A549 (cell line): ENCODE data around the gene SERHL2.
"Not testable (repeated sequence)": the region's sequence is repeated elsewhere in the genome, so short reads cannot be mapped to it uniquely, and the experiment has no call there.

Experiments
- CTCF ChIP-seq: fragments of >200 bp; sonication (Bioruptor Twin); formaldehyde crosslinking; IDR thresholded peaks from 3 replicates; pipeline ENCODE4 v1.5.1; 2016
- E2F6 ChIP-seq: IDR thresholded peaks from 2 replicates; pipeline ENCODE4 v1.6.1; 2012; ENCODE audit warnings: low read depth, borderline replicate concordance
- JUN ChIP-seq, 2 experiments: fragments of >200 bp; sonication (Bioruptor Twin); formaldehyde crosslinking; IDR thresholded peaks; 2 replicates in 1 of 2; 3 replicates in 1 of 2; pipeline ENCODE4 v1.6.1; 2016 to 2017
- MAX ChIP-seq: IDR thresholded peaks from 2 replicates; pipeline ENCODE4 v1.6.1; 2012
- POLR2A ChIP-seq: IDR thresholded peaks from 2 replicates; pipeline ENCODE4 v1.6.1; 2012; ENCODE audit warnings: mild to moderate bottlenecking, low read length
- RAD21 ChIP-seq, 2 experiments: fragments of >200 bp in 1 of 2; sonication (Bioruptor Twin) in 1 of 2; formaldehyde crosslinking in 1 of 2; IDR thresholded peaks in 1 of 2; conservative IDR thresholded peaks in 1 of 2; 2 replicates in 1 of 2; 3 replicates in 1 of 2; pipeline ENCODE4 v1.6.1; 2012 to 2018; ENCODE audit warnings: inconsistent platforms in 1 of 2
- RCOR1 ChIP-seq: fragments of 150-350 bp; IDR thresholded peaks from 2 replicates; pipeline ENCODE4 v1.6.1; 2014; ENCODE audit warnings: antibody characterized with exemption, low read length, low read depth
- REST ChIP-seq: fragments of 200-600 bp; sonication (generic); IDR thresholded peaks from 2 replicates; pipeline ENCODE4 v1.6.1; 2016; ENCODE audit warnings: antibody characterized with exemption, mild to moderate bottlenecking, moderate library complexity
- SREBF2 ChIP-seq: fragments of 450-650 bp; IDR thresholded peaks from 2 replicates; pipeline ENCODE4 v1.6.1; 2014; ENCODE audit warnings: mild to moderate bottlenecking, moderate library complexity
- ZFP36 ChIP-seq: fragments of 450-650 bp; IDR thresholded peaks from 2 replicates; pipeline ENCODE4 v1.6.1; 2014; ENCODE audit warnings: borderline replicate concordance; ENCODE audit not compliant: partially characterized antibody
- ZNF302 ChIP-seq: fragments of 250-450 bp; sonication (Bioruptor Pico); IDR thresholded peaks from 2 replicates; pipeline ENCODE4 v1.9.0; 2021; ENCODE audit warnings: inconsistent platforms, mild to moderate bottlenecking, moderate library complexity

GRCh38 chr22:42574468-42574867 is 20.7 kb downstream of the SERHL2 start:
- not testable (repeated sequence) for TF ChIP-seq CTCF; REST; RAD21 (conservative IDR thresholded peaks at IDR 0.05 in 1 of 2, IDR thresholded peaks at IDR 0.05 in 1 of 2); E2F6; RCOR1; ZNF302 (CRISPR knock-in tag); ZFP36; MAX; JUN (IDR thresholded peaks at IDR 0.05); POLR2A; SREBF2
